ENCODE data around the gene WDR5B. TPM values are rescaled to one million over a fixed set of nuclear protein-coding genes. Genes with fewer than 3 reads are reported as not detected.
"Not testable (repeated sequence)": the region's sequence is repeated elsewhere in the genome, so short reads cannot be mapped to it uniquely, and the experiment has no call there.

The WDR5B gene
- total and polyA plus RNA-seq, 4 donors = 2.8 to 7.5 (median 4.9) TPM

- ATAC-seq (ENCODE audit: insufficient read depth, low FRiP score) (no peak), DNase-seq (no peak)
- Histone ChIP-seq H3K36me3 (ENCODE audit: control insufficient read depth in 4 of 4, insufficient read depth in 4 of 4, low read length in 4 of 4) (peaks cover 6 to 41% (median 23%) of the 10 kb centered on the region in 4 donors), H3K9ac (ENCODE audit: insufficient read depth in 1 of 2, low read length in 2 of 2) (no peak overlapping the region), H3K4me1 (ENCODE audit: control insufficient read depth in 5 of 5, insufficient read depth in 5 of 5, low read length in 5 of 5) (no peaks in the 10 kb centered on the region), H3K27me3 (ENCODE audit: control insufficient read depth in 3 of 3, insufficient read depth in 3 of 3, low read length in 2 of 3) (no peaks in the 10 kb centered on the region), H3K27ac (ENCODE audit: low read depth in 1 of 2, low read length in 1 of 2) (no peak overlapping the region), H3K9me3 (ENCODE audit: control insufficient read depth in 4 of 4, insufficient read depth in 3 of 4, low read length in 3 of 4) (no peaks in the 10 kb centered on the region), H3K4me3 (no peak overlapping the region)
- WGBS, 2 donors = 91 to 96% methylated on average over 3 of the region's 3 CpGs
- TF ChIP-seq CTCF (IDR thresholded peaks at IDR 0.05; ENCODE audit: control extremely low read depth, extremely low read depth) = no peak
Measured at GRCh38 chr3:122451371-122451770, 35.5 kb upstream of the WDR5B start.

- H3K4me3 ChIP-seq; ATAC-seq (ENCODE audit: insufficient read depth, low FRiP score); DNase-seq; H3K9me3 ChIP-seq (ENCODE audit: control insufficient read depth in 4 of 4, insufficient read depth in 3 of 4, low read length in 3 of 4); H3K27me3 ChIP-seq (ENCODE audit: control insufficient read depth in 3 of 3, insufficient read depth in 3 of 3, low read length in 2 of 3); H3K27ac ChIP-seq (ENCODE audit: low read depth in 1 of 2, low read length in 1 of 2); H3K4me1 ChIP-seq (ENCODE audit: control insufficient read depth in 5 of 5, insufficient read depth in 5 of 5, low read length in 5 of 5); H3K9ac ChIP-seq (ENCODE audit: insufficient read depth in 1 of 2, low read length in 2 of 2): not testable (repeated sequence)
- peaks cover 6 to 46% (median 32%) of the 10 kb centered on the region in 4 donors for H3K36me3 ChIP-seq (ENCODE audit: control insufficient read depth in 4 of 4, insufficient read depth in 4 of 4, low read length in 4 of 4)
- WGBS, 2 donors = 96 to 98% methylated on average over 6 of the region's 6 CpGs
Measured at GRCh38 chr3:122448218-122448617, 32.4 kb upstream of the WDR5B start.

GRCh38 chr3:122444491-122444887, 28.6 kb upstream of the WDR5B start:
- H3K9ac ChIP-seq (ENCODE audit: insufficient read depth in 1 of 2, low read length in 2 of 2); H3K27ac ChIP-seq (ENCODE audit: low read depth in 1 of 2, low read length in 1 of 2); ATAC-seq (ENCODE audit: insufficient read depth, low FRiP score); H3K4me3 ChIP-seq; H3K9me3 ChIP-seq (ENCODE audit: control insufficient read depth in 4 of 4, insufficient read depth in 3 of 4, low read length in 3 of 4); DNase-seq; H3K4me1 ChIP-seq (ENCODE audit: control insufficient read depth in 5 of 5, insufficient read depth in 5 of 5, low read length in 5 of 5); H3K27me3 ChIP-seq (ENCODE audit: control insufficient read depth in 3 of 3, insufficient read depth in 3 of 3, low read length in 2 of 3): not testable (repeated sequence)
- peaks cover 16 to 37% (median 31%) of the 10 kb centered on the region in 4 donors for H3K36me3 ChIP-seq (ENCODE audit: control insufficient read depth in 4 of 4, insufficient read depth in 4 of 4, low read length in 4 of 4)
- 97 to 98% methylated on average over 5 of the region's 5 CpGs for WGBS, 2 donors

- WGBS, 2 donors = 93 to 96% methylated on average over 11 of the region's 11 CpGs
- peak in 1 of 3 donors; percentile 3 for DNase-seq
- not testable (repeated sequence) for H3K9ac ChIP-seq (ENCODE audit: insufficient read depth in 1 of 2, low read length in 2 of 2); H3K27ac ChIP-seq (ENCODE audit: low read depth in 1 of 2, low read length in 1 of 2); H3K4me1 ChIP-seq (ENCODE audit: control insufficient read depth in 5 of 5, insufficient read depth in 5 of 5, low read length in 5 of 5); H3K27me3 ChIP-seq (ENCODE audit: control insufficient read depth in 3 of 3, insufficient read depth in 3 of 3, low read length in 2 of 3); ATAC-seq (ENCODE audit: insufficient read depth, low FRiP score); H3K9me3 ChIP-seq (ENCODE audit: control insufficient read depth in 4 of 4, insufficient read depth in 3 of 4, low read length in 3 of 4); H3K4me3 ChIP-seq
- H3K36me3 ChIP-seq (ENCODE audit: control insufficient read depth in 4 of 4, insufficient read depth in 4 of 4, low read length in 4 of 4) = peaks cover 18 to 33% (median 28%) of the 10 kb centered on the region in 4 donors
Measured at GRCh38 chr3:122443762-122444490, 28.1 kb upstream of the WDR5B start.

GRCh38 chr3:122443090-122443489, 27.2 kb upstream of the WDR5B start:
- ATAC-seq (ENCODE audit: insufficient read depth, low FRiP score) (no peak), DNase-seq (no peak)
- no peak for TF ChIP-seq CTCF (IDR thresholded peaks at IDR 0.05; ENCODE audit: control extremely low read depth, extremely low read depth)
- WGBS, 2 donors = 89 to 92% methylated on average over 10 of the region's 10 CpGs
- Histone ChIP-seq H3K9ac (ENCODE audit: insufficient read depth in 1 of 2, low read length in 2 of 2) (no peak overlapping the region), H3K4me3 (no peak overlapping the region), H3K4me1 (ENCODE audit: control insufficient read depth in 5 of 5, insufficient read depth in 5 of 5, low read length in 5 of 5) (no peaks in the 10 kb centered on the region), H3K9me3 (ENCODE audit: control insufficient read depth in 4 of 4, insufficient read depth in 3 of 4, low read length in 3 of 4) (peaks cover 0 to 3% (median 1%) of the 10 kb centered on the region in 4 donors), H3K36me3 (ENCODE audit: control insufficient read depth in 4 of 4, insufficient read depth in 4 of 4, low read length in 4 of 4) (peaks cover 18 to 35% (median 24%) of the 10 kb centered on the region in 4 donors), H3K27me3 (ENCODE audit: control insufficient read depth in 3 of 3, insufficient read depth in 3 of 3, low read length in 2 of 3) (no peaks in the 10 kb centered on the region), H3K27ac (ENCODE audit: low read depth in 1 of 2, low read length in 1 of 2) (no peak overlapping the region)

Data from lung (tissue), 12 donors.